Measurements from ENCODE around the gene SNX5. TPM values are rescaled to one million over a fixed set of nuclear protein-coding genes. Genes with fewer than 3 reads are reported as not detected.

Gene SNX5
- polyA plus RNA-seq, 1 donor from 2014 or later: 59.8 TPM

DNA sequence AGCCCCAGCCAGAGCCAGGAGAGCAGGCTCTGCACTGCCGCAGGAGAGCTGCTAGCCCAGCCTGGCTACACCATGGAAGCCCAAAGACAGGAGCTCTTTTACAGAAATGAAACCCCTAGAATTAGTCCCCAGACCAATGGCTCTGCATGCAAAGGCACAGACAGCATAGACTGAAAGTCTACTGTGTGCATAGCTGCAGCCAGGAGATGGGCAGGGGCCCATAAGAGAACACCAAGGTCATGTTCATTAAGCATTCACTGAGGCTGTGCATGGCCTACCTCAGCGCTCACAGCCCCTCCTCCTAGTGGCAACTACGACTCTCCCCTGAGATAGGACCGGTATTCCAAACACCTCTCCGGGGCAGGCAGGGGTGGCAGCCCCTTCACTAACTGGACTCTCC, 34.9 kb downstream of the SNX5 start:
- Histone ChIP-seq H4K20me1 (ENCODE audit: insufficient read depth) (no peaks in the 10 kb centered on the region), H3K27me3 (ENCODE audit: insufficient read depth, low read depth, low read length) (no peaks in the 10 kb centered on the region), H3K4me2 (ENCODE audit: low read length) (no peak overlapping the region), H3K27ac (ENCODE audit: low read length) (no peak overlapping the region), H3K9me2 (ENCODE audit: insufficient read depth, low read length) (no peaks in the 10 kb centered on the region), H3K36me3 (ENCODE audit: insufficient read depth, low read length) (no peaks in the 10 kb centered on the region), H3K9ac (ENCODE audit: low read length) (no peak overlapping the region), H3K4me3 (ENCODE audit: low read length) (no peak overlapping the region), H3F3A (ENCODE audit: insufficient read depth, low read length, poor library complexity, severe bottlenecking) (no peaks in the 10 kb centered on the region), H3K9me3 (ENCODE audit: low read length) (no peaks in the 10 kb centered on the region), H3K79me2 (replicated peaks; ENCODE audit: insufficient read depth, low read length) (no peaks in the 10 kb centered on the region), H2AFZ (ENCODE audit: low read depth, low read length) (no peak overlapping the region)
- no peak for TF ChIP-seq EZH2 (IDR thresholded peaks at IDR 0.05; ENCODE audit: borderline replicate concordance, insufficient read depth, low read length, poor library complexity, severe bottlenecking)
- no peak for TF ChIP-seq EP300 (conservative IDR thresholded peaks at IDR 0.05; ENCODE audit: poor library complexity, severe bottlenecking)
- TF ChIP-seq CTCF (IDR thresholded peaks at IDR 0.05; ENCODE audit: poor library complexity, severe bottlenecking): no peak
- no peak for TF ChIP-seq MXI1 (conservative IDR thresholded peaks at IDR 0.05; ENCODE audit: poor library complexity, severe bottlenecking)
- TF ChIP-seq TAF1 (IDR thresholded peaks at IDR 0.05; ENCODE audit: low read depth): no peak
- TF ChIP-seq POLR2AphosphoS5 (IDR thresholded peaks at IDR 0.05): no peak
- no peak for TF ChIP-seq RAD21 (conservative IDR thresholded peaks at IDR 0.05)
- TF ChIP-seq SMC3 (conservative IDR thresholded peaks at IDR 0.05; ENCODE audit: poor library complexity): no peak
- no peak for TF ChIP-seq REST (IDR thresholded peaks at IDR 0.05; ENCODE audit: borderline replicate concordance)

DNA sequence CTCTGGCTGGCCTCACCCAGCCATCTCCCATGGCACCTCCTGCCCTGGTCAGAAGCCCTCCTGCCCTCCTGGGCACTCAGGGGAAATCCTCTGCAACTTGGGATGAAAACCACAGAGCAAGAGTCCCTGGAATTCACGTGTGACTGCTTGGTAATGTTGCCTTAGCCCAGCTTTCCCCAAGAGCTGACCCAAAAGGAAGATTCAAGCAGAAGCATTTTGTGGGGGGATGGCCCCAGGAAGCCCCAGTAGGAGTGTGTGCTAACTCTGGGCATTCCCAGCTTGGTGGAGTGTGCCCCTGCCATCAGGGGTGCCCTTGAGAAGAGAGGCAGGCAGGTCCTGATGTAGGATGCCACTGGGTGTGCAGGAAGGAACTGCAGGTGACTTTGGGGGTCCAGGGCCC, 35.5 kb downstream of the SNX5 start:
- Histone ChIP-seq H3K9ac (ENCODE audit: low read length) (no peak overlapping the region), H2AFZ (ENCODE audit: low read depth, low read length) (no peak overlapping the region), H3K79me2 (replicated peaks; ENCODE audit: insufficient read depth, low read length) (no peaks in the 10 kb centered on the region), H3K4me2 (ENCODE audit: low read length) (no peak overlapping the region), H3K9me3 (ENCODE audit: low read length) (no peaks in the 10 kb centered on the region), H3F3A (ENCODE audit: insufficient read depth, low read length, poor library complexity, severe bottlenecking) (no peaks in the 10 kb centered on the region), H3K36me3 (ENCODE audit: insufficient read depth, low read length) (no peaks in the 10 kb centered on the region), H3K9me2 (ENCODE audit: insufficient read depth, low read length) (no peaks in the 10 kb centered on the region), H3K27ac (ENCODE audit: low read length) (no peak overlapping the region), H3K27me3 (ENCODE audit: insufficient read depth, low read depth, low read length) (no peaks in the 10 kb centered on the region), H4K20me1 (ENCODE audit: insufficient read depth) (no peaks in the 10 kb centered on the region), H3K4me3 (ENCODE audit: low read length) (no peak overlapping the region)
- no peak for TF ChIP-seq EZH2 (IDR thresholded peaks at IDR 0.05; ENCODE audit: borderline replicate concordance, insufficient read depth, low read length, poor library complexity, severe bottlenecking)
- no peak for TF ChIP-seq REST (IDR thresholded peaks at IDR 0.05; ENCODE audit: borderline replicate concordance)
- TF ChIP-seq MXI1 (conservative IDR thresholded peaks at IDR 0.05; ENCODE audit: poor library complexity, severe bottlenecking): no peak
- TF ChIP-seq SMC3 (conservative IDR thresholded peaks at IDR 0.05; ENCODE audit: poor library complexity): no peak
- no peak for TF ChIP-seq EP300 (conservative IDR thresholded peaks at IDR 0.05; ENCODE audit: poor library complexity, severe bottlenecking)
- TF ChIP-seq TAF1 (IDR thresholded peaks at IDR 0.05; ENCODE audit: low read depth): no peak
- TF ChIP-seq CTCF (IDR thresholded peaks at IDR 0.05; ENCODE audit: poor library complexity, severe bottlenecking): no peak
- TF ChIP-seq POLR2AphosphoS5 (IDR thresholded peaks at IDR 0.05): no peak
- TF ChIP-seq RAD21 (conservative IDR thresholded peaks at IDR 0.05): no peak

All from neural cell (in vitro differentiated cells).